Activated gamma-delta T cell treated with Interleukin-2 at 50 U/mL for 16 hours (primary cell): ENCODE measurements around the gene PRDM2.
"Not testable (repeated sequence)": the region's sequence is repeated elsewhere in the genome, so short reads cannot be mapped to it uniquely, and the experiment has no call there.

ENCODE experiments used
- DNase-seq: peaks from one replicate; pipeline ENCODE4 v3.0.0-alpha.2; 2020

PRDM2 gene, protein sequence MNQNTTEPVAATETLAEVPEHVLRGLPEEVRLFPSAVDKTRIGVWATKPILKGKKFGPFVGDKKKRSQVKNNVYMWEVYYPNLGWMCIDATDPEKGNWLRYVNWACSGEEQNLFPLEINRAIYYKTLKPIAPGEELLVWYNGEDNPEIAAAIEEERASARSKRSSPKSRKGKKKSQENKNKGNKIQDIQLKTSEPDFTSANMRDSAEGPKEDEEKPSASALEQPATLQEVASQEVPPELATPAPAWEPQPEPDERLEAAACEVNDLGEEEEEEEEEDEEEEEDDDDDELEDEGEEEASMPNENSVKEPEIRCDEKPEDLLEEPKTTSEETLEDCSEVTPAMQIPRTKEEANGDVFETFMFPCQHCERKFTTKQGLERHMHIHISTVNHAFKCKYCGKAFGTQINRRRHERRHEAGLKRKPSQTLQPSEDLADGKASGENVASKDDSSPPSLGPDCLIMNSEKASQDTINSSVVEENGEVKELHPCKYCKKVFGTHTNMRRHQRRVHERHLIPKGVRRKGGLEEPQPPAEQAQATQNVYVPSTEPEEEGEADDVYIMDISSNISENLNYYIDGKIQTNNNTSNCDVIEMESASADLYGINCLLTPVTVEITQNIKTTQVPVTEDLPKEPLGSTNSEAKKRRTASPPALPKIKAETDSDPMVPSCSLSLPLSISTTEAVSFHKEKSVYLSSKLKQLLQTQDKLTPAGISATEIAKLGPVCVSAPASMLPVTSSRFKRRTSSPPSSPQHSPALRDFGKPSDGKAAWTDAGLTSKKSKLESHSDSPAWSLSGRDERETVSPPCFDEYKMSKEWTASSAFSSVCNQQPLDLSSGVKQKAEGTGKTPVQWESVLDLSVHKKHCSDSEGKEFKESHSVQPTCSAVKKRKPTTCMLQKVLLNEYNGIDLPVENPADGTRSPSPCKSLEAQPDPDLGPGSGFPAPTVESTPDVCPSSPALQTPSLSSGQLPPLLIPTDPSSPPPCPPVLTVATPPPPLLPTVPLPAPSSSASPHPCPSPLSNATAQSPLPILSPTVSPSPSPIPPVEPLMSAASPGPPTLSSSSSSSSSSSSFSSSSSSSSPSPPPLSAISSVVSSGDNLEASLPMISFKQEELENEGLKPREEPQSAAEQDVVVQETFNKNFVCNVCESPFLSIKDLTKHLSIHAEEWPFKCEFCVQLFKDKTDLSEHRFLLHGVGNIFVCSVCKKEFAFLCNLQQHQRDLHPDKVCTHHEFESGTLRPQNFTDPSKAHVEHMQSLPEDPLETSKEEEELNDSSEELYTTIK (N-terminal part only)

GRCh38 chr1:13699936-13700520 lies at the start of gene PRDM2:
PRDM2 (plus strand) TSS chr1:13700188; CDS start chr1:13715606, 15,418 bp downstream.
- peak; percentile 50 for DNase-seq

DNA sequence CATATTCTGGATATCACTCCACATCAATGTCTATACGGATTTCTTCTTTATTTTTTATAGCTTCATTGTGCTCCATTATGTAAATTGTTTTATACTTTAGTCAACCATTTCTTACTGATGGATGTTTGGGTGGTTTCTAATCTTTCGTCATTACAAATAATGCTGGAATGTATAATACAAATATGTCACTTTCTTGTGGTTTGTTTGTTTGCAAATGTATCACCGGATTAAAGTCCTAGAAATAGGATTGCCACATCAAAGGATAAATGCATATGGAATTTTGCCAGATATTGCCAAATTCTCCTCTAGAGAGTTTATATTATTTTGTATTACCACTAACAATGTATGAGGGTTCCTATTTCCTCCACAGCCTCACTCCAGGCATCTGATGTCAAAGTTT lies 48.7 kb upstream of the PRDM2 start:
- no peak for DNase-seq

- DNase-seq: no peak
Observed at GRCh38 chr1:13652238-13652637, 47.8 kb upstream of the PRDM2 start.

DNA sequence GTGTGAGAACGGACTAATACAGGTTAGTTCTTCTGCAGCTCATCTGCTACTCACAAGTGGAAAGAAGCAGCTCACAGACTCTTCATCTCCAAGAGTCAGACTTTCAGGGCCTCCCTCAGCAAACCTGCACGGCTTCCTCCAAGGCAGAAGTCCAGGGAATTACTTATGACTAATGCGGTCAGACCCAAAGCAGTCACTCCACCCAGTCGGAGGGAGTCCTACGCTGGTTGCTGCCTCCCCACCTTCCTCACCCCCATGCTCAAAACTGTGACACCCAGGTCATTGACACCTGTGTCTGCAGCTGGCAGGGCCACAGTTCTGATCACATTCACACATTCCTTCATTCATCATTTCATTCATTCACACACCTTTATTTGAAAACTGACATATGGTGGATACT lies 38.4 kb upstream of the PRDM2 start:
- no peak for DNase-seq

GRCh38 chr1:13662493-13662892 lies 37.5 kb upstream of the PRDM2 start:
- DNase-seq: no peak

GRCh38 chr1:13663969-13664368 lies 36.0 kb upstream of the PRDM2 start:
- DNase-seq: no peak

DNA sequence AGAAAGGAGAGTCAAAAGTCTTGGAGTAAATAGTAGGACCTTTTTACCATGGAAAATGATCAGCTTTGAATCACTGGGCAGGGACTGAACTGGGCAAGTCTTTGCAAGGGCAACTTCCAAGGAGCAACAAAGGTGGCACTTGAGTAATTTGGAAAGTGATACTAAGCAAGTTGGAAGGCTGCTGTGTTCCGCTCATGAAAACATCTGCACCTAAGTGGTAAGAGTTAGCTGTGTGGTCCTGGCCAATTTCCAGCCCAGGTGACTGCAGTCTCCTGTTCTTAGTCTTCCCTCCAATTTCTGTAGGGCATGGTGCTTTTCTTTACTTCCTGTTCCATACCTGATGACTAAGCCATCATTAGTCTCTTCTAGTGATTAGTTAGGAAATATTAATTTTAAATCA lies 35.5 kb upstream of the PRDM2 start:
- DNase-seq: no peak

DNA sequence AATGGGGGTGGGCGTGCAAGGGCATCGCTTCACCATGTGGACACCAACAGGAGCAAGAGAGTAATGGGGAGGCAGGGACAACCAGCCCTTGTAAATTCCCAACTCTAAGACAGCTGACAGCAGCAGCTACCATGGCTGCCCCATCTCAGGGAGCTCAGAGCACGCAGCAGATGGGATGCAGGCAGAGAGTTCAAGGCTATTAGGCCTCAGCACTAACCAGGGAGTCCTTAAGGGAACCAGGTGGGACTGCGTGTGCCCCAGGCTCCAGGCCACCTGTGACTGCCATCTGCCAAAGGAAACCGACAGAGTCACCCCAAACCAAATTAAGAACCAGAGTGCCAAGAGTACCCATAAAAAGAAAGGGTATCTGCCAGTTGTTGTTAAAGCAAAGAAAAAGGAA lies 33.7 kb upstream of the PRDM2 start:
- no peak for DNase-seq

GRCh38 chr1:13667691-13668090 lies 32.3 kb upstream of the PRDM2 start:
- DNase-seq: no peak

DNA sequence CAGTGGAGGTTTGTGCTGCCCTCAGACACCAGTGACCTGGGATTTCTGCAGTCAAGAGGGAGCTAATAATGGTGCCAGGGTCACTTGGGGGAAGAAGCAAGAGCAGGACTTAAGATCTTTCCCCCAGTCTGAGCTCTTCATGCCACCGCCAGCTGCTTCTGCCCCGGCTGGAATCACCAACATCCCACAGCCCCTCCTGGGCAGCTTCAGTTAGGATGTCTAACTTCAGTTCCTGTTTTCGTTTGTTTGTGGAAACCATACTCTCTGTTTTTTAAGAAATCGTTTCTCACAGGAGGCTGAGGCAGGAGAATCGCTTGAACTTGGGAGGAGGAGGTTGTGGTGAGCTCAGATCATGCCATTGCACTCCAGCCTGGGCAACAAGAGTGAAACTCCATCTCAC lies 25.6 kb upstream of the PRDM2 start:
- DNase-seq: no peak

GRCh38 chr1:13675151-13675651 lies 24.8 kb upstream of the PRDM2 start:
- no peak for DNase-seq

- no peak for DNase-seq
Observed at GRCh38 chr1:13677896-13678295, 22.1 kb upstream of the PRDM2 start.

GRCh38 chr1:13679651-13680050 lies 20.3 kb upstream of the PRDM2 start:
- no peak for DNase-seq

DNA sequence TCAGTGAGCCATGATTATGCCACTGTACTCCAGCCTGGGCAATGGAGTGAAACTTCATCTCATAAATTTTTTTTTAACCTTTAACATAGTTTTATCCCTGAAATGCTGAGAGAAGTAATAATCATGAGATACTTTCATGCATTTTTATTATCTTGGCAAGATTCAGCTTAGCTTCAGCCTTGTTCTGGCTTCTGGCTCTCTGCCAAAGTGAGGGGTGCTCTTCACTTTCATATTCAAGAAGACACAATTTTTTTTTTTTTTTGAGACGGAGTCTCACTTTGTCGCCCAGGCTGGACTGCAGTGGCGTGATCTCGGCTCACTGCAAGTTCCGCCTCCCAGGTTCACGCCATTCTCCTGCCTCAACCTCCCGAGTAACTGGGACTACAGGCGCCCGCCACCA lies 19.4 kb upstream of the PRDM2 start:
- DNase-seq: not testable (repeated sequence)

DNA sequence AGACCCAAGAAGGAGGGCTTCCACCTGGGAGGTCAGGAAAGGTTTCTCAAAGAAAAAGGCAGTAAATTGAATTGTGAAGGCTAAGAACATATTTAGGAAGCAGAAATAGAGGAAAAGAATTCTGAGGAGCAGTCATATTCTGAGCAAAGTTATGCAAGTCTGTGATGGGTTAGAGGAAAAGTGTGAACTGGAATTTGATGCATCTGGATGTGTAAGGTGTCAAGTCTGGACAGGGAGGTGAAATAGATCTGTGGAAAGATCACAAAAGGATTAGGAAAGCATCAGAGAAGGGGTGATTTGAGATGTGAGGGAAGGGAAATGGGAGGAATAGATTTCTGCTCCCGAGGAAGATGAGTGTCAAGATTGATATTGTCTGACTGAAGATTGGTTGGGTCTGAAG lies 18.1 kb upstream of the PRDM2 start:
- no peak for DNase-seq

- DNase-seq: no peak
Observed at GRCh38 chr1:13682444-13682843, 17.5 kb upstream of the PRDM2 start.

DNA sequence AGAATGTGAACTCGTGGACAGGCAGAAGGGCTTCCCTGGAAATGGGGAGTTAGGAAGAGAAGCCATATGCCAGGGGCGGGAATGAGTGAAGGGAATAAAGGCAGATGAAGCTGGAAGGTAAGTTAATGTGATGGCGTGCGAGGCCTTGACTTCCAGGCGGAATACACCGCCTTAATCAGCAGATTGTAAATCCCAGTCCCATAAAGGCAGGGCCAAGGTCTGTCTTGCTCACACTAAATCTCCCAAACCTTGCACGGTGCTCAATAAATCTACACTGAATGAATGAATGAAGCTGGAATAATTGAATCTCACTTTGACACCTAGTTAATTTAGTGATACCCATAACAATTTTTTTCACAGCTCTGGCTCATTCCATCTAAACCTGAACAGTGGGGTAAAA lies 16.8 kb upstream of the PRDM2 start:
- DNase-seq: no peak

- DNase-seq: no peak
Observed at GRCh38 chr1:13687151-13687715, 12.8 kb upstream of the PRDM2 start.

- DNase-seq: not testable (repeated sequence)
Observed at GRCh38 chr1:13693094-13693493, 6.9 kb upstream of the PRDM2 start.

GRCh38 chr1:13694886-13695684 lies 4.9 kb upstream of the PRDM2 start:
- DNase-seq: no peak

- DNase-seq: no peak
Observed at GRCh38 chr1:13697738-13698137, 2.2 kb upstream of the PRDM2 start.
